HCT116 (cell line): Measurements from ENCODE around the gene RIN1. TPM values are rescaled to one million over a fixed set of nuclear protein-coding genes. Genes with fewer than 3 reads are reported as not detected.
A peak's percentile ranks its signal among the peaks of the same experiment; 100 is the strongest.

Source experiments
- ATAC-seq: fragments of 200-7000 bp; cut with Tn5 transposase; 2 replicates; pipeline ENCODE4 v1.9.1; 2020; ENCODE audit warnings: mild to moderate bottlenecking, moderate library complexity
- BruUV-seq: library from RNA; stranded (reverse); fragments of 400-500 nt; replicated peaks from 2 replicates; lab custom pipeline; 2021; lab: Mats Ljungman, UMichigan
- CTCF ChIA-PET: fragments of 300-600 bp; sonication (Branson Sonifier 250); formaldehyde crosslinking; loops from one replicate; lab custom pipeline; 2021; ENCODE audit warnings: antibody characterized with exemption; lab: Charles Lee
- POLR2A ChIA-PET: fragments of 300-600, 350-600 bp; sonication (Branson Sonifier 250); formaldehyde crosslinking; loops from one replicate; lab custom pipeline; 2021; ENCODE audit warnings: antibody characterized with exemption; lab: Charles Lee
- RAD21 ChIA-PET, 2 experiments: fragments of 300-600 bp; sonication (Branson Sonifier 250); formaldehyde crosslinking; loops; one replicate each; lab custom pipeline; 2023; ENCODE audit warnings: low total read pairs in 2 of 2; ENCODE audit not compliant: uncharacterized antibody in 2 of 2, unreplicated experiment in 2 of 2, low non-redundant PET in 1 of 2; lab: Charles Lee
- DNase-seq: peaks from one replicate; pipeline ENCODE4 v3.0.0-alpha.2; 2010; ENCODE audit warnings: low read depth, low spot score
- H2AFZ ChIP-seq: fragments of 200-600 bp; shearing (Covaris generic), sonication (generic); 2 replicates; pipeline ENCODE4 v1.6.1; 2017; ENCODE audit warnings: low read depth, mixed run types, mixed read lengths, antibody characterized with exemption, low read length; ENCODE audit not compliant: poor library complexity, severe bottlenecking
- H3K27ac ChIP-seq: 2 replicates; pipeline ENCODE4 v1.5.1; 2012; ENCODE audit warnings: low read depth, low read length
- H3K27me3 ChIP-seq: fragments of 200-600 bp; sonication (generic); 2 replicates; pipeline ENCODE4 v1.6.1; 2016; ENCODE audit warnings: mixed run types, low read length, mixed read lengths; ENCODE audit not compliant: insufficient read depth
- H3K36me3 ChIP-seq, 2 experiments: fragments of 200-500 bp in 1 of 2; fragments of 200-600 bp in 1 of 2; sonication (Bioruptor generic) in 1 of 2; sonication (generic) in 1 of 2; 2 replicates each; pipeline versions ENCODE4 v1.5.1 to v1.6.1; 2014 to 2016; ENCODE audit warnings: low read length in 2 of 2, inconsistent platforms in 1 of 2, mixed read lengths in 1 of 2, mixed run types in 1 of 2; ENCODE audit not compliant: insufficient read depth in 2 of 2, control insufficient read depth in 1 of 2
- H3K4me1 ChIP-seq, 2 experiments: fragments of 200-600 bp in 1 of 2; sonication (generic) in 1 of 2; 2 replicates each; pipeline versions ENCODE4 v1.5.1 to v1.6.1; 2012 to 2017; ENCODE audit warnings: low read length in 2 of 2, inconsistent platforms in 1 of 2, mild to moderate bottlenecking in 1 of 2, mixed read lengths in 1 of 2, mixed run types in 1 of 2, moderate library complexity in 1 of 2; ENCODE audit not compliant: insufficient read depth in 2 of 2, control insufficient read depth in 1 of 2
- H3K4me2 ChIP-seq: fragments of 200-600 bp; sonication (generic); 2 replicates; pipeline ENCODE4 v1.6.1; 2017; ENCODE audit warnings: mixed run types, low read length, mixed read lengths
- H3K4me3 ChIP-seq, 2 experiments: fragments of 200-600 bp in 1 of 2; sonication (generic) in 1 of 2; replicated peaks in 1 of 2; 2 replicates each; pipeline ENCODE4 v1.5.1; 2011 to 2016; ENCODE audit warnings: low read length in 2 of 2, control low read depth in 1 of 2, low read depth in 1 of 2, mild to moderate bottlenecking in 1 of 2, mixed read lengths in 1 of 2, mixed run types in 1 of 2
- H3K79me2 ChIP-seq: fragments of 200-600 bp; sonication (generic); 2 replicates; pipeline ENCODE4 v1.6.1; 2017; ENCODE audit warnings: mild to moderate bottlenecking, mixed run types, low read length, moderate library complexity, mixed read lengths; ENCODE audit not compliant: insufficient read depth
- H3K9ac ChIP-seq: fragments of 200-600 bp; sonication (generic); 2 replicates; pipeline ENCODE4 v1.6.1; 2016; ENCODE audit warnings: low read length, mixed read lengths
- H3K9me2 ChIP-seq: fragments of 200-600 bp; sonication (generic), shearing (Covaris generic); 2 replicates; pipeline ENCODE4 v1.6.1; 2017; ENCODE audit warnings: mixed run types, mild to moderate bottlenecking, moderate library complexity; ENCODE audit not compliant: insufficient read depth
- H3K9me3 ChIP-seq, 2 experiments: fragments of 200-500 bp in 1 of 2; fragments of 200-600 bp in 1 of 2; sonication (Bioruptor generic) in 1 of 2; sonication (generic) in 1 of 2; 2 replicates each; pipeline ENCODE4 v1.6.1; 2014 to 2017; ENCODE audit warnings: low read length in 2 of 2, mixed read lengths in 2 of 2, inconsistent platforms in 1 of 2, low read depth in 1 of 2, mild to moderate bottlenecking in 1 of 2, mixed run types in 1 of 2, moderate library complexity in 1 of 2; ENCODE audit not compliant: control insufficient read depth in 1 of 2, insufficient read depth in 1 of 2
- H4K20me1 ChIP-seq: fragments of 200-600 bp; sonication (generic), shearing (Covaris generic); 2 replicates; pipeline ENCODE4 v1.6.1; 2017; ENCODE audit warnings: mixed run types, mild to moderate bottlenecking, moderate library complexity; ENCODE audit not compliant: insufficient read depth
- ATF3 ChIP-seq: IDR thresholded peaks from 2 replicates; pipeline ENCODE4 v1.6.1; 2012
- CBX3 ChIP-seq: IDR thresholded peaks from 2 replicates; pipeline ENCODE4 v1.6.1; 2012; ENCODE audit warnings: low read depth
- CEBPB ChIP-seq: IDR thresholded peaks from 2 replicates; pipeline ENCODE4 v1.6.1; 2012; ENCODE audit warnings: low read depth
- CTCF ChIP-seq, 3 experiments: fragments of 200-600 bp in 1 of 3; sonication (generic) in 1 of 3; IDR thresholded peaks in 2 of 3; conservative IDR thresholded peaks in 1 of 3; 2 replicates each; pipeline ENCODE4 v1.5.1; 2012 to 2017; ENCODE audit warnings: low read depth in 2 of 3, low read length in 2 of 3, antibody characterized with exemption in 1 of 3, borderline replicate concordance in 1 of 3, control low read depth in 1 of 3, mild to moderate bottlenecking in 1 of 3, mixed read lengths in 1 of 3, mixed run types in 1 of 3, moderate library complexity in 1 of 3; ENCODE audit not compliant: insufficient read depth in 1 of 3
- EGR1 ChIP-seq: IDR thresholded peaks from 2 replicates; pipeline ENCODE4 v1.6.1; 2012; ENCODE audit warnings: low read depth
- ELF1 ChIP-seq: IDR thresholded peaks from 2 replicates; pipeline ENCODE4 v1.6.1; 2012; ENCODE audit warnings: low read depth, borderline replicate concordance
- FOSL1 ChIP-seq: IDR thresholded peaks from 2 replicates; pipeline ENCODE4 v1.6.1; 2012; ENCODE audit warnings: low read depth
- JUND ChIP-seq: IDR thresholded peaks from 2 replicates; pipeline ENCODE4 v1.6.1; 2012
- MAX ChIP-seq: IDR thresholded peaks from 2 replicates; pipeline ENCODE4 v1.6.1; 2012
- POLR2AphosphoS5 ChIP-seq: IDR thresholded peaks from 2 replicates; pipeline ENCODE4 v1.6.1; 2011; ENCODE audit warnings: mild to moderate bottlenecking, low read depth, low read length, moderate library complexity
- REST ChIP-seq: IDR thresholded peaks from 2 replicates; pipeline ENCODE4 v1.6.1; 2012; ENCODE audit warnings: low read depth
- SIN3A ChIP-seq: IDR thresholded peaks from 2 replicates; pipeline ENCODE4 v1.6.1; 2012; ENCODE audit warnings: low read depth
- SP1 ChIP-seq: IDR thresholded peaks from 2 replicates; pipeline ENCODE4 v1.6.1; 2012; ENCODE audit warnings: low read depth
- SRF ChIP-seq: IDR thresholded peaks from 2 replicates; pipeline ENCODE4 v1.6.1; 2012; ENCODE audit warnings: low read depth
- TCF7L2 ChIP-seq: IDR thresholded peaks from 2 replicates; pipeline ENCODE4 v1.7.0; 2011; ENCODE audit warnings: borderline replicate concordance, inconsistent platforms; ENCODE audit not compliant: insufficient read depth, insufficient read length; ENCODE audit errors: extremely low read depth
- ZBTB33 ChIP-seq: IDR thresholded peaks from 2 replicates; pipeline ENCODE4 v1.6.1; 2011; ENCODE audit warnings: mild to moderate bottlenecking, low read length, moderate library complexity; ENCODE audit not compliant: insufficient replicate concordance; ENCODE audit errors: extremely low read depth
- ZFX ChIP-seq: fragments of 450-650 bp; IDR thresholded peaks from 2 replicates; pipeline ENCODE4 v1.6.1; 2017
- ZNF274 ChIP-seq: fragments of 200-500 bp; sonication (Bioruptor generic); IDR thresholded peaks from 2 replicates; pipeline ENCODE4 v1.6.1; 2014; ENCODE audit warnings: mild to moderate bottlenecking, low read depth, low read length, inconsistent platforms
- intact Hi-C: fragments of 100-400 bp; cut with micrococcal nuclease; formaldehyde crosslinking; loops from 2 replicates; pipeline ENCODE4 v1.10.0; 2022
- total RNA-seq: library from RNA; stranded (reverse); gene quantifications from one replicate; pipeline ENCODE4 v1.2.1, GENCODE V29; 2021; ENCODE audit not compliant: unreplicated experiment

The RIN1 gene
- total RNA-seq, 1 experiment from 2014 or later, result 38.7 TPM

- ChIA-PET POLR2A (interaction anchor here (0.6 to 2.7 kb wide), 9 partner anchors 9 to 56 kb away, joined by 3 to 18 read pairs (median 5); partner anchors contain the start of genes BRMS1 and RAB1B), CTCF (interaction anchor here (0.6 to 3.4 kb wide), 7 partner anchors 9 to 133 kb away, joined by 3 to 25 read pairs (median 5); partner anchors contain the start of genes RAB1B and RIN1), RAD21 (interaction anchor here (0.7 to 0.9 kb wide), 2 partner anchors 31 to 1011 kb away, joined by 3 read pairs; no protein-coding TSS in a partner anchor)
- no peaks in the 10 kb centered on the region for H3K9me2 ChIP-seq
- peaks cover 19% of the 10 kb centered on the region for H3K79me2 ChIP-seq
- H2AFZ ChIP-seq, result no peak within 1 kb of the TSS
- ATAC-seq, result peak; percentile 94
- H3K27me3 ChIP-seq, result no peaks in the 10 kb centered on the region
- no TSS peak for BruUV-seq
- peak within 1 kb of the TSS; percentile 71 to 96 for H3K4me3 ChIP-seq
- peak within 1 kb of the TSS; percentile 99 for H3K4me2 ChIP-seq
- H3K9ac ChIP-seq, result peak within 1 kb of the TSS; percentile 93
- H3K9me3 ChIP-seq, result no peaks in the 10 kb centered on the region
- no peaks in the 10 kb centered on the region for H3K36me3 ChIP-seq
- intact Hi-C loops, result loop anchor here (1.0 kb wide), 1 partner anchor 23 kb away; no protein-coding TSS in a partner anchor
- H3K4me1 ChIP-seq, result peaks cover 22 to 45% of the 10 kb centered on the region in 2 experiments
- peak; percentile 99 for DNase-seq
- H3K27ac ChIP-seq, result peak within 1 kb of the TSS; percentile 76
- H4K20me1 ChIP-seq, result no peaks in the 10 kb centered on the region
- TF ChIP-seq TCF7L2 (no peak), ELF1 (no peak), SIN3A (no peak), MAX (no peak), ZNF274 (no peak), ZFX (peak; percentile 63; the same call in 1 of the 2 replicates), CBX3 (no peak), POLR2AphosphoS5 (peak; percentile 84), FOSL1 (no peak), CEBPB (no peak), CTCF (IDR thresholded peaks at IDR 0.05 in 2 of 3, conservative IDR thresholded peaks at IDR 0.05 in 1 of 3; ENCODE audit: borderline replicate concordance in 1 of 3, insufficient read depth in 1 of 3, low read depth in 2 of 3, low read length in 2 of 3) (no peak), EGR1 (no peak), ATF3 (no peak), REST (no peak), ZBTB33 (no peak), SP1 (no peak), SRF (no peak), JUND (no peak)
Measured at GRCh38 chr11:66288671-66289547, 47.3 kb downstream of the RIN1 start, which contains the start of gene YIF1A. TSS of gene YIF1A (minus strand) at chr11:66289143. CDS start at chr11:66288985, 158 bp downstream.
